GM12891 (cell line): ENCODE measurements around the gene SPOP.
"Not testable (repeated sequence)": the region's sequence is repeated elsewhere in the genome, so short reads cannot be mapped to it uniquely, and the experiment has no call there.

Source experiments
- POLR2A ChIP-seq: IDR thresholded peaks from 2 replicates; pipeline ENCODE4 v1.6.1; 2011; ENCODE audit warnings: low read depth, low read length, control low read depth
- POLR2AphosphoS5 ChIP-seq: IDR thresholded peaks from 2 replicates; pipeline ENCODE4 v1.6.1; 2011; ENCODE audit warnings: low read depth, low read length, control low read depth
- SPI1 ChIP-seq: IDR thresholded peaks from 2 replicates; pipeline ENCODE4 v1.6.1; 2011; ENCODE audit warnings: low read depth, low read length, control low read depth

GRCh38 chr17:49568695-49569047 is 109.2 kb downstream of the SPOP start:
- TF ChIP-seq POLR2A, SPI1, POLR2AphosphoS5: not testable (repeated sequence)
